B cell (primary cell): ENCODE data around the gene MYO10.

Source experiments
- CTCF ChIP-seq: fragments of 200-600 bp; IDR thresholded peaks from one replicate; pipeline ENCODE4 v1.8.0; 2022; ENCODE audit warnings: antibody characterized with exemption, mild to moderate bottlenecking
- EZH2 ChIP-seq: IDR thresholded peaks from 2 replicates; pipeline ENCODE4 v1.6.1; 2012; ENCODE audit warnings: borderline replicate concordance, low read depth, mild to moderate bottlenecking, moderate library complexity, low read length; ENCODE audit not compliant: insufficient read depth, poor library complexity, severe bottlenecking

DNA sequence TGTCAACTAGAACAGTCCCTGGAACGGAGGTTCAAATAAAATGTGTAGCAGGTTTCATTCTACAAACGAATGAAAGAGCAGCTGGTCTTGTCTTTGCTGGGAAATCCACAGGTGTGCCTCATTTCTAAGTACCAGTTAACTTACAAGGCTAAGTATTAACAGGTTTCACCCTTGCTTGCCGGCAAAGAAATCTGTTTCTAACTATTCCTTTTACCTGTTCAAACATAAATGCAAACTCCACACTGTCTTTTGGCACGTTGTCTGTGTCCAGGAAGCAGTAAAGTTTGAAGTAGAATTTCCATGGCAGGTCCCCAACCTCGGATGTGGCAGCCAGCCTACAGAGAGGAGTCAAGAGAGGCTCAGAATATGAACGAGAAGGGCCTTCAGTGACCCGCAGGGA, 264.9 kb downstream of the MYO10 start:
- TF ChIP-seq CTCF (no peak), EZH2 (no peak)
